SK-N-DZ (cell line): ENCODE results near the gene RASA3.
"Not testable (repeated sequence)": the region's sequence is repeated elsewhere in the genome, so short reads cannot be mapped to it uniquely, and the experiment has no call there.

Experiments used
- DNase-seq: peaks from one replicate; pipeline ENCODE4 v3.0.0-alpha.2; 2015; ENCODE audit warnings: low spot score

Gene RASA3

DNA sequence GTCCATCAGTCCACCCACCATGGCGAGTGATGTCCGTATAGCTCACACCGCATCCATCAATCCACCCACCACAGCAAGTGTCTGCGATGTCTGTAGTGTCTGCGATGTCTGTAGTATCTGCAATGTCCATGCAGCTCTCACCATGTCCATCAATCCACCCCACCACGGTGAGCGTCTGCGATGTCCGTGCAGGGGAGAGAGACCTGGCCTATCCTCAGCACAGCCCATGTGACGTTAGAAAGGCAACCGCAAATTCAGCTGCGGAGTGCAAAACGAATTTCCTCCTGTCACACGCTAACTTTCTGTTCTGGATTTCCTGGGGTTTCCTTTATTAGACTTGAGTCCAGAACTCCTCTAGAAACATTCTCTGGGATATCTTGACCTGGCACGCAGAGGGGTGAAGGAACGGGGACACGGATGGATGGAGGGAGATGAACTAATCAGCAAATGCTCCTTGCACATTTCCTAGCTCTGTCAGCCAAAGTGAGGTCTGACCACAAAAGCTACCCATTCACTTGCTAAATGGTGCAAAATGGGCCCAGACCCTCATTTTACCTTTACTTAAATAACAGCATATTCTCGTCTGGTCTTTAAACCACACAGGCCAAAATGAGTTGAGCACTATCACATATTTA, 18.3 kb downstream of the RASA3 start:
- DNase-seq = no peak

DNA sequence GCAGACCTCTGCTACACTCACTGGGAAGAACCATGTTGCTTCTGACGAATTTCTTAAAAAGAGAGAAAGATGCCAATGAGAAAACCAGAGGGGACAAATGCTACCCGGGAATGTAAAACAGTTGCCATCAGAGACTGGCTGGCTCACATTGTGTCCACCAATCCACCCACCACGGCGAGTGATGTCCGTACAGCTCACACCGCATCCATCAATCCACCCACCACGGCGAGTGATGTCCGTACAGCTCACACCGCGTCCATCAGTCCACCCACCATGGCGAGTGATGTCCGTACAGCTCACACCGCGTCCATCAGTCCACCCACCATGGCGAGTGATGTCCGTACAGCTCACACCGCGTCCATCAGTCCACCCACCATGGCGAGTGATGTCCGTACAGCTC, 19.0 kb downstream of the RASA3 start:
- DNase-seq = not testable (repeated sequence)

DNA sequence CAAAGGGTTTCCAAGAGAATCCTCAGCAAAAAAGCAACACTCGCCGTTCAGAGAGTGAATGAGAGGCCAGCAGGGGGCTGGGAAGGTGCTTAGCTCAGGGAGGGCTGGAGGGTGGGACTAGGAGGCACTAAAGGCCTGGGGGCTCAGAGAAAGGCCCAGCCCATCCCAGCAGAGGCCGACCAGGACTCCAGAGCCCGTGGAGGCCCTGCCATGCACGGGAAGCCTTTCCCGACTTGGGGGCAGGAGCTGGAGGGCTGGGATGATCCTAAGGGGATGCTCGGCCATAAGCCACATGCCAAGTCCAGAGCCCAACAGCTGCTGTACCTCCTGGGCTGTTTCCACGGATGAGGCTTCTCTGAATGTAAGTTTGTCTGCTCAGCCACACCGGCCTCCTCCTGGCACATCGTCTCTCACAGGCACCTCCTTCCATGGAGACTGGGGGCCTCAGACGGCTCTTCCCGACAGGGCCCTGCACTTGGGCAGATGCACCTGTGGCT, 19.5 kb downstream of the RASA3 start:
- DNase-seq = peak; percentile 37

DNA sequence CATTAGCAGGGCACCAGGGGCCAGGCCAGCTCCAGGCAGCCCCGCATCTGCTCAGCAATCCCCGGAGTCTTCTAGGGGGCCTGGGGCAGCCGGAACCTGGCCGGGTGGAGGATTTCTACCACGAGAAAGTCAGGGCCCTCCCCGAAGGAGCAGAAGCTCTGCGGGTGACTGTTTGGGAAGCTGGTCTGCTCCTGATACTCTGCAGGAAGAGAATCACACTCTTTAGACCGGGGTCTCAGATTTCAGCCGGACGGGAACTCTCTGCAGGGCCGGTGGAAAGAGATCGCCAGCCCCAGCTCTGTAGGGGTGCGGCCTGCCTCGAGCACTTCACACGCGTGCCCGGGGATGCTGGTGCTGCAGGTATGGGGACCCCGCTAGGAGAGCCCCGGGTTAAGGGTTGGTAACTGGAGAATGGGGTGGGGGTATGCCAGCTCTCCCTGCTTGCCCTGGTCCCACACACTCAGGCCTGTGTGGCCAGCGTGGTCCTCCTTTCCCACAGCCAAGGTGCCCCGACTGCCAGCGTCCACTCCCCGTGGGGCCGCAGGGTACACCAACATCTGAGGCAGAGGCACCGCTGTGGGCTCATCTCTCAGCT, 20.1 kb downstream of the RASA3 start:
- no peak for DNase-seq

DNA sequence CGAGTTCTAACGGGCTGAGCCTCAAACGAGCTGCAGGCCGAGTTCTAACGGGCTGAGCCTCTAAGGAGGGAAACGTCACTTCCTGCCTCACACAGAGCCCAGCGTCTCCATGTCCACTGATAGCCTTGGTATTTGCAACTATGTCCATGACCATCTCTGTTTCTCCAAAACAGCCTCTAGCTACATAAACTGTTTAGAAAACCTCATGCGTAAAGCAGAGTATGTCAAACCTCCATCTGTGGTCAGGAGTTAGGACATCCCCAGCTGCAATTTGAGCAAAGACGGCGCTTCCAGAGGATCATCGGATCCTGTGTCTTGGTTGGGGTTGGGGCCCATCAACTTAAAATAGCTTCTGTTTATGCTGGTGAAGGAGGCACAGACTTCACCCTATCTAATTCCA, 20.8 kb downstream of the RASA3 start:
- DNase-seq = no peak

DNA sequence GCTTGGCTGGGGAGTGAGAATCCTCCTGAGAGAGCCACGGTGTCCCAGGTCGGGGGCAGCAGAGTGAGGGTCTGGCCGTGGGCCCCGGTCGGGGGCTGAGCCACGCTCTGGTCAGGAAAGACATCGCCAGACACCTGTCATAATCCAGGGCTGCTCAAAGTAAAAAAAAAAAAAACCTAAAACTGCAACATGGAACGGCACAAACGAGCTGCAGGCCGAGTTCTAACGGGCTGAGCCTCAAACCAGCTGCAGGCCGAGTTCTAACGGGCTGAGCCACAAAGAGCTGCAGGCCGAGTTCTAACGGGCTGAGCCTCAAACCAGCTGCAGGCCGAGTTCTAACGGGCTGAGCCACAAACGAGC, 21.6 kb downstream of the RASA3 start:
- not testable (repeated sequence) for DNase-seq

DNA sequence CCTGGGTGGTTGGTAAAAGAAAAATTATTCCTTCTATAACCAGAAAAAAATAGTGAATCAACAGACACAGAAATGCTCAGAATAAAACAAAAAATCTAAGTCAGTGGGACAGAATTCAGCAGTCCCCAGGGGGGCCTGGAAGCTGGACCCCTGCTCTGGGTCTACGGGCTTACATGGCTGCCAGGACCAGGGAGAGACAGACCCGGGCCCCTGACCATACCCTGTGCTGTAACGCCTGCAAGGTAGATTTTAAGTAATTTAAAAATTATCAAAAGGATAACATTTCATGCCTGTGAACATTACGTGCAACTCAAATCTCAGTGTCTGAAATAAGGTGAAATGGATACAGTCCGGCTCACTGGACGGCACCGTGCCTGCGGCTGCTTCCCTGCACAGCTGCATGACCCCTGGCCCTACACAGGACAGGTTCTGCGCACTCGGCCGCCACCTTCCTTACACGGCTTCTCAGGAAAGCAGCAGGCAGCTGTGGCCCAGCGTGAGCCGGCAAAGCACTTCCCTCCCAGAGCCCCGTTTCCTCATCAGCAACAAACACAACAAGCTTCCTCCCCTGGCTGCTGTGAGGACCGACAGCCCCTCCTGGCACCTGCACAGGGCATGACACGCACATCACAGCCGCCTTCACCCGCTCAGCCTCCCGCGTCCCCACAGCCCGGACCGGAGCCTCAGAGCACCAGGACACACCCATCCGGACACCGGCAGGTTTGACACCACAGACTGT, 22.2 kb downstream of the RASA3 start:
- peak; percentile 47 for DNase-seq

DNA sequence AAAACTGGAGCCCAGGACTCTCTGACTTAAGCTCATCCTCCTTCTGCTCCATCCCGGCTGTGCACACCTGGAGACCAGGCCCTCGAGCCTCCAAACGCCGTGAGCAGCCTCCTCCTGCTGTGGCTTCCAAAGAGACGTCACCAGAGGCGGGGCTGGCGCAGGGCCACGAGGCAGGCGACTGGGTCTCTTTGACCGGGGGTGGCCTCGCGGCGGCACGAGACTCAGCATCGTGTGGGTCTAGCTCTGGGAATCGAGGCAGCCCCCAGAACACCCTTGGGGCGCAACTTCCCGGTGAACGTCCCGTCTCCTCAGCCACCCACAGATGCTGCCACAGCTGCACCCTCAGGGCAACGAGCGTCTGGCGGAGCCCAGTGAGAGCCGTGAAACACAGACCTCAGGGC, 22.8 kb downstream of the RASA3 start:
- peak; percentile 45 for DNase-seq

DNA sequence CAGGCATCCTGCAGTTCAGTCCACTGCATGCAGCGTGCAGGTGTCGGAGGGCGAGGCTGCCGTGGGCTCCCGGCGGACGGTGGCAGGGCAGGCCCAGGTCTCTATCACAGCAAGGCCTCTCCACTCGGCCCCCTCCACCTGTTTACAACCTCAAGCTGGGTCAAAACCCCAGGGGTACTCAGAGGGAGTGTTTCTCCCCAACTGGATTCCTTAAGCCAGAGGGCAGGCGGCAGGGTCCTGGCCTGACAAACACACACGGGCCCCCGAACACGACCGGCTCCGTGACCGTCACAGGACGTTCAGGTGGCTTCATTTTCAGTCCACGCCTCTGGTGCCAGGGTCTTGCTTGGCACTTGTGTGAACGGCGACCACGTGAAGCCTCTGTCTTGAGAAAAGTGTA, 23.5 kb downstream of the RASA3 start:
- DNase-seq = no peak

DNA sequence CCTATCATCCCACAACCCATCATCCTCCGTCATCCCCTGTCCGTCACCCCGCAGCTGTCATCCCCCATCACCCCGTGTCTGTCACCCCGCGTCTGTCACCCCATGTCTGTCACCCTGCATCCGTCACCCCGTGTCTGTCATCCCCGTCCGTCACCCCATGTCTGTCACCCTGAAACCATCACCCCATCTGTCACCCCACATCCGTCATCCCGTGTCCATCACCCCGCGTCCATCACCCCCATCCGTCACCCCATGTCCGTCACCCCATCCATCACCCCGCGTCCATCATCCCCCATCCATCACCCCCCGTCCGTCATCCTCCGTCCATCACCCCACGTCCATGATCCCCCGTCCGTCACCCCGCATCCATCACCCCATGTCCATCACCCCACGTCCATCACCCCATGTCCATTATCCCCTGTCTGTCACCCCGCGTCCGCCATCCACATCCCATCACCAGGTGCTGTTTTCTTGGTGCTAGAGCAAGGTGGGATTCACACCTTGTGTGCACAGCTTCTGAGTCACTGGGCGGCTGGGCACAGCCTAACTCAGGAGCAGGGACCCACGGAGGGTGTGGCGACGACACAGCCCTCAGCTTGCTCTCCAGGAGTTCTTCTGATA, 24.2 kb downstream of the RASA3 start:
- no peak for DNase-seq

DNA sequence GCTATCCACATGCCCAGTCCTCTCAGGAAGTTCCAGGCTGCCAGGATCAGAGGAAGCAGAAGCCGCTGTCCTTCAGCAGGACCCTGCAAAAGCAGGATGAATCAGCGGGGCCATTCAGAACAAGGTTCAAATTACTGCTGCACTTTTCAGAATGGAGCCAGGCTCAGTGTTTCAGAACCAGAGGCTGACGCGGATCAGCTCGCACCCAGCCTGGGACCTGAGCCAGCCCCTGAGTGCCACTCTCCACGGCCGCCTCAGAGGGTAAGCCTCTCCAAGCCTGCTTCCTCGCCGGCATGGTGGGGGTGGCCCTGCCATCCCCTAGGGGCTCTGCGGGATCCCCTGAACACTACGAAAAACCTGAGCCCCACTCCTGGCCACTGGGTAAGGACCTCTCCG, 24.7 kb downstream of the RASA3 start:
- no peak for DNase-seq

DNA sequence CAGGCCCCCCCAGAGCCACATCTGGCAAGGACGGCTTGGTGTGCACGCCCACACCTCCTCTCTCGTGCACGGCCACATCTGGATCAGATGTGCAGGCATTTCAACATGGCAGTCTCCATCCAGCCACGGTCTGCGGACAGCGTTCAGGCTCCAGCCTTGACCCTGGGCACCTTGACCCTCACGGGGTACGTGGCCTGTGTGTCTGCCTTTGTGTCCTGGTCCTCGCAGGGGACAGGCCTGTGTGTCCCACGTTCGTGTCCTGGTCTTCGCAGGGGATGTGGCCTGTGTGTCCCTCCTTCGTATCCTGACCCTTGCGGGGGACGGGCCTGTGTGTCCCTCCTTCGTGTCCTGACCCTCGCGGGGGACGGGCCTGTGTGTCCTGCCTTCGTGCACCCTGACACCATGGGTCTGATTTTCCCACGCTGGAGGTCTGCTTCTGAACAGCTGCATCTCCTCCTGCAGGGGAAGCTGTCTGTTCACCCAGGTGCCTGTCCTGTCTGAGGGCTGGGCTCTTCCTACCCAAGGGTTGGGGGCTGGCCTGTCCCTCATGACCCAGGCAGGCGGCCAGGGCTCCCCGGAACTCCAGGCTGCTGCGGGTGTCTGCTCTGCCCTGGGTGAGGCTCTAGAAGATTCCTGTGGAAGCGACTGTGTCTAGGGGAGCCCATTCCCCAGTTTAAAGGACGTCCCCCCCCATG, 25.3 kb downstream of the RASA3 start:
- DNase-seq = no peak

DNA sequence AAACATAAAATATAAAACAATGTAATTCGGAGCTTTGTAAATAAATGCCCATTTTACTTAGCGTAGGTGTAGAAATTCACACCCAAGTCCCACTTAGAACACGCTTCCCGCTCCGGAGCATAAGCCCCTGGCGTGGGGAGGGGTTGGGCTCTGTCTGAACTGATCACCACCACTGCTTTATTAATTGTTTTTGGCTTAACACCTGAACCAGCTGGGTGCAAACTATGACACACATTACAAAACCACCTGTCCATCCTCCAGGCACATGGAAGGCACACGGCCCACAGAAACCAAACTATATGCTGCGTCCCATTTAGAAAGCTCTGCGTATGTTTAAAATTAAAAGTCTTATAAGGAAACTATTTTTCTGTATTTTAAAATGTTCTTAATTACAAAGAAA, 25.9 kb downstream of the RASA3 start:
- no peak for DNase-seq

DNA sequence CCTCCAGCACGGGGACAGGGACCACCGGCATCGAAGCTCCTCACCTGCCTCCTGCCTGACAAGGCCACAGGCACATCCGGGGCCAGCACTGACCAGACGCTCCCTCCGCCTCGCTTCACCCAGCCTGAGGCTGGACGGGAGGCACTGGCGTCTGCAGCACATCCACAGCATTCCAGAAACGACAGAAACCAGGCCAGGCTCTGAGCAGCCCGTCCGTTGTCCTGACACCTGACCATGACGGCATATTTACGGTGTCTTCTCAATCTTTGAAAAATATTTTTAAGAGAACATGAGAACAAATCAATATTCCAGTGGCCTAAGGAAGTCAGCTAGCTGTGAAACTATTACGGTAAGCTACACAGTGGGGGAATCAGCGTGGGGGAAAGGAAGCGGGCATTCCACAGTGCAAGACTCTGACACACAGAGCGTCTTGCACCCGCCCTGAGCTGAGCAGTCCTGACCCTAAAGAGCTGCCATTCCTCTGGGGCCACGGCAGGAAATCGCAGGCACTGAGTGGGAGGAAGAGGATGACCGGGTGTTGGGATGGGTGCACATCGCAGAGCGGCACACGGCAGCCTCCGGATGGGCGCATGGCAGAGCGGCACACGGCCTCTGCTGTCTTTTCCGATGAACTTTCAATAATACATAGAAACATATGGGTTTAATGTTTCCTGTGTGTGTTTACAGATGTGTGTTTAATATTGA, 26.8 kb downstream of the RASA3 start:
- no peak for DNase-seq

DNA sequence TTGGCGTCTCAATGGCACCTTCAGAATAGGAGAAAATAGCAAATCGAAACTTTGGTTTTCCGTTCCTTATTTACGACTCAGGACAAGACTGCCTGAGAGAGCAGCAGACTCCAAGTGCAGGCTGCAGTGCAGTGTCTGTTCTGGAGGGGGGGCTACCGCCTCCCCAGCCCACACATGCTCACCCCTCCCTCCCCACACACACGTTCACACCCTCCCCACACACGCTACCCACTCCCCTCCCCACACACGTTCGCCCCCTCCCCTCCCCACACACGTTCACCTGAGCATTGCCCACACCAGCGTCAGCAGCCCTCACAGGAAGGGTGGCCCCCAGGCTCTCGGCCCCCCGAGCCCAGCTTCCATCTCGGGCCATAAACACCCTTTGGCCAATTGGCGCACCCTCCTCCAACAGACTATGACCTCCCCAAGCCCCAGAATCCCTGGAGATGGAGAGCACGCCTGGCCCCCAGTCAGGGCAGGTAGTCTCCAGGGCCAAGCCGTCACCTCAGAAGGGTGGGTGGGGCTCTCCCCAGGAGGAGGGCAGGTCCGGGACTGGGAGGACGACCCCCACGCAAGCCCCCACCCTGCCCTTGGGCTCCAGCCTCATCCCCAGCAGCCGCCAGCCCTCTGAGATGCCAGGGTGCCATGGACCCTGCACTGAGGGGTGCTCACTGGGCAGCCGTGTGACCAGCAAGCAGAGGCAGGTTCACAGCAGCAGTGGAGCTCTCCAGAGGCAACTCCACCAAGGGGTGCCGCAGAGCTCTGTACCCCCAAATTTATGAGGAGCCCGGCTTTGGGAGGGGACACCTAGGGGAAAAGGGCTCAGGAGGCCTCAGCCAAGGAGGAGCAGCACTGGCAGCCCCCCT, 27.5 kb downstream of the RASA3 start:
- DNase-seq = no peak

DNA sequence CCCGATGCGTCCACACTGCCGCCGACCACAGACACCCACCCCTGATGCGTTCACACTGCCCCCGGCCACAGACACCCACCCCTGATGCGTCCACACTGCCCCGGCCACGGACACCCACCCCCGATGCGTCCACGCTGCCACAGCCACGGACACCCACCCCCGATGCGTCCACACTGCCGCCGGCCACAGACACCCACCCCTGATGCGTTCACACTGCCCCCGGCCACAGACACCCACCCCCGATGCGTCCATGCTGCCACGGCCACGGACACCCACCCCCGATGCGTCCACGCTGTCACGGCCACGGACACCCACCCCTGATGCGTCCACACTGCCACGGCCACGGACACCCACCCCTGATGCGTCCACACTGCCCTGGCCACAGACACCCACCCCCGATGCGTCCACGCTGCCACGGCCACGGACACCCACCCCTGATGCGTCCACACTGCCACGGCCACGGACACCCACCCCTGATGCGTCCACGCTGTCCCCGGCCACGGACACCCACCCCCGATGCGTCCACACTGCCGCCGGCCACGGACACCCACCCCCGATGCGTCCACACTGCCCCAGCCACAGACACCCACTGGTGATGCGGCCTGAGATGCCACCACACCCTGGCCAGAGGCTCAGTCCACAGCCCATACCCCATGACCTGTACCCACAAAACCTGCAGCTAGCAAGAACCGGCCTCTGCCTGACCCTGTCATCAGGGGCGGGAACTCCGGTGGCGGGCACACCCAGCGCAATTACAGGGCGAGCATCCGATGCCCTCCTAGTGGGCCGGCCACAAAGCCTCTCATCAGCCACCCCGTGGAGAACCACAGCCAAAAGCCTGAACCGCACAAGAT, 28.4 kb downstream of the RASA3 start:
- DNase-seq = no peak

DNA sequence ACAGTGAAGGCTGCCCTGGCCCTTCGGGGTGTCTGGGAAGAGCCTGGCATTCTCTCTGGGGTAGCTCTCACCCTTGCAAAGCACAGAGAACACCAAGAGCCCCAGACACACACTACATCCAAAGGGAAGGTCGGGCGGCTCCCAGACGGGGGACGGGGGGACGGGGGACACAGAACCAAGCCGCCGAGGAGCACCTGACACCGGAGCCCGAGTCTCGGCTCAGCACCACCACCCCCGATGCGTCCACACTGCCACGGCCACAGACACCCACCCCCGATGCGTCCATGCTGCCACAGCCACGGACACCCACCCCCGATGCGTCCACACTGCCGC, 29.2 kb downstream of the RASA3 start:
- not testable (repeated sequence) for DNase-seq

DNA sequence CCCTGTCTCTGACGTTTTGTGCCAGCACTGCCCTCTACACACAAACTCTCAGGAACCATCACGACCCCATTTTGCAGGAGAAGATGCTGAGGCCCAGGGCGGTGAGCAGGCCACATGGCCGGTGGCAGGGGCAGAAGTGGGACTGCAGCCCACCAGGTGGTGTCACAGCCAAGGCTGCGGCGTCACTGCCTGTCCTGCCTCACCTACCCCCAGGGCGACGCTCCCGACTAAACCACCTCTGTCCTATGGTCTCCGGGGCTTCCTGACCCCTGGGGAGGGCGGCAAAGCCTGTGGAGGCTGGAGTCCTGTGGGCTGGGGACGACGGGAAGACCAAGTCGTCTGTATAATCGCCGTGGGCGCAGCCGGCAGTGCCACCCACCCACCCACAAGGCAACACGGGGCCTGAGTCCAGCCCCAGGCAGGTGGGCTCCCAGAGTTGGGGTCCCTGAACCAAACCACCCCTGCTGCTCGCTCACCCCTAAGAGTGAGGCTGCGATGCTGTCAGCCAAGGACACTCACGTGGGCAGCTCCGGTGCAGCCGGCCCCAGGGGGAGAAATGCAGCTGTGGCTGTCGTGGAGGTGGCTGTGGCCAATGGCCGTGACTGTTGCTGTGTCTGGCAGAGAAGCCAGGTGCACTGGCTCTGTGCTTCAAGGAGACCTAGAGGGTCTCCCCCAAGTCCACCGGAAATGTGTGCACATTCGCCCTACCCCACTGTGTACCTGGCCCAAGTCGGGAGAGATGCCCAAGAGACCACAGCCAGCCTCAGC, 29.7 kb downstream of the RASA3 start:
- no peak for DNase-seq

DNA sequence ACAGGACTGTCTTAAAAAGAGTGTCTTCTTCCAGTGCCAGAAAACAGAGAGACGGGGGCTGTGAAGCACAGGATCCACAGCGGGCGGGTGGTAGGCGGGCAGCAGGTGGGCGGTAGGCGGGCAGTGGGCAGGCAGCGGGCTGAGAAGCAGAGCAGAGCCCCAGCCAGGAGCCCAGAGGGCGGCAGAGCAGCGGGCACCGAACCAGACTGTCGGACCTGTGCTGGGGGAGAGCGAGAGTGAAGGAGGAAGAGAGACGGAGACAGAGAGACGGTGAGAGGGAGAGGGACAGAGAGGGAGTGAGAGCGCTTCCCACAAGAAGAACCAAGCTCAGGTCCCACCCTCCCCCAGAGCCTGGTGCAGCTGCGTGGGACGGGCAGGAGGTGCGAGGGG, 30.3 kb downstream of the RASA3 start:
- no peak for DNase-seq
